HG03196 (cell line): ENCODE measurements around the gene MN1.

Experiments used
- ATAC-seq: cut with Tn5 transposase; IDR thresholded peaks from one replicate; pipeline ENCODE4 v1.9.1; 2021; ENCODE audit not compliant: unreplicated experiment

The MN1 gene

DNA sequence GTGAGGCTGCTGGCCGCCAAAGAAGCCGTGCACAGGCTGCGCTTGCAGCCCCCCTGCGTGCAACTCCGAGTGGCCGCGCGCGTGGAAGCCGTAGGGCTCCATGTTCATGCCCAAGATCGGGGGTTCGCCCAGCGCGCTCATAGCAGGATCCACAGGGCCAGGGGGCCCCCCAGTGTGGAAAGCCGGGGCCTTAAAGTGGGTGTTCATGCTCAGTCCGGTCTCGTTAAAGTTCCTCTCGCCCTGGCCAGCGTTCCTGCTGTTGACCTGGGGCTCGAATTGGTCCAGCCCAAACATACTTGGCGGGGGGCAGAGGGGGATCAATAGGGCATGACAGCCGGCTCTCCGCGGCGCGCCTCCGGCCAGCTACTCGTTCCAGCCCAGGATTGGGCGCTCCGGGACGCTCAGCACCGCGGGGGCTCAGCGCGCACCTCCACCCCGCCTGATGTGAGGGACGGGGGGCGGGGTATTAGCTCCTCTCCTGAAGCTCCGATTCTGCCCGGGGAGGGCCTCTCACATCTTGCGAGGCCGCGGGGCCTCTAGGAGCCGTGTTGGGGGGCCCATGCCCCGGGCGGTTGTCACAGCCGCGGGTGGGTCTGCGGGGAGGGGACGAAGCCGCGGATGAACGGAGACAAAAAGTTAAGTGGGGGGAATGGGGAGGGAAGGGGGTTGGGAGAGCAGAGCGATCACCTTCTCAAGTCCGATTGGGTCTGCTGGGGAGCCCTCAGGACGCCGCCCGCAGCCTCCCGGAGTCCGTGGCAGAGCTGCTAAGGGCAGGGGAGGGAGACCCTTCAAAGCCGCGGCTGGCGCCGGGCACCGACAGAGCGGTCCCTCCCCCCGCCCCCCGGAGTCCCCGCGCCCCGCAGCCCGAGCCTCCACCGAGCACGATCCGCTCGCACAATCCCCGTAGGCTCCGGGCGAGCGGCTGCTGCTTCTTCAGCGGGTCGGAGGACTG is 1.0 kb downstream of the MN1 start:
- ATAC-seq: no peak

DNA sequence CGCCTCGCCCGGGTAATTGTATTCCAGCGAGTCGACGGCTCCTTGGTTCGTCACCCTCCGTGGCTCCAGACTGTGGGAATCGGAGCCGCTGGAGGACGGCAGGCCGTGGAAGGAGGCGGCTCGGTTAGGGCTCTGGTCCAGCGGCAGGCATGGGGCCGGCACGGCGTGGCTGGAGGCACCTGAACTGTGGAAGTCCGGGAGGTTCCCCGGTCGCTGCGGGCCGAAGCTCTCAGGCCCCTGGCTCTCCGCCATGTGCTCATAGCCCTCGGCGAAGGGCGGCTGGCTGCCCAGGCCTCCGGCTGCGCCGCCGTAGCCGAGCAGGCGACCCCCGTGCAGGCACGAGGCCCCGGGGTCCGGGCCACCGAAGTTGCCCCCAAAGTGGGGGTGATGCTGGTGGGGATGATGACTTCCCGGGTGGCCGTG is 1.7 kb downstream of the MN1 start:
- ATAC-seq: no peak

DNA sequence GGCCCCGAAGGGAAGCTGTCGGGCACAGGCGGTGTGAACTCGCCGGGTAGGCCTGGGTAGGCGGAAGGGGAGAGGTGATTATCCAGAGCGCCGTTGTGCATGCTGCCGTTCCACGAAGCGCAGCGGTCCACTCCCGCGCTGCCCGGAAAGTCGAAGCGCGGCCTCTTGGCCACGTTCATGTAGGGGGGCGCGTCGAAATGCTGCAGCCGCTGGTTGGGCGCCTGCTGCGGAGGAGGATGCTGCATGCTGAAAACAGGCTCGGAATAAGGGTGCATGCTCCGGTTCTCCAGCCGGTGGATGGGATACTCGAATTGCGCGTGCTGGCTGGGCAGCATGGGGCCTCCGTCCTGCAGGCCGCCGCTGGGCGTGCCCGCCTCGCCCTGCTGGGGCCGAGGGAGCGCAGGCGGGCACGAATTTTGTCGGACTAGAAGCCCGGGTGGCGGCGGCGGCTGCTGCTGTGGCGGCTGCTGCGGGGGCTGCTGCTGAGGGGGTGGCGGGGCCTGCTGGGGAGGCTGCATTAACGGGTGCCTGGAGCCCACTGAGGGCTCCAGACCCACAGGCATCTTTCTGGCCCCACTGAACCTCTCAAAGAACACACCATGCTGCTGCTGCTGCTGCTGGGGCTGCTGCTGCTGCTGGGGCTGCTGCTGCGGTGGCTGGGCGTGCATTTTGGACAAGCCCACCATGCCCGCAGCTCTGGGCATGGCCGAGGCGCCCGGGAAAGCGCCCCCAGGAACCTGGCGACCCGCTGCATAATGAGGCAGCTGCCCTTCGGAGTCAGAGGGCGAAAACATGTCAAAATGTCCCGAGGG is 2.3 kb downstream of the MN1 start:
- no peak for ATAC-seq

DNA sequence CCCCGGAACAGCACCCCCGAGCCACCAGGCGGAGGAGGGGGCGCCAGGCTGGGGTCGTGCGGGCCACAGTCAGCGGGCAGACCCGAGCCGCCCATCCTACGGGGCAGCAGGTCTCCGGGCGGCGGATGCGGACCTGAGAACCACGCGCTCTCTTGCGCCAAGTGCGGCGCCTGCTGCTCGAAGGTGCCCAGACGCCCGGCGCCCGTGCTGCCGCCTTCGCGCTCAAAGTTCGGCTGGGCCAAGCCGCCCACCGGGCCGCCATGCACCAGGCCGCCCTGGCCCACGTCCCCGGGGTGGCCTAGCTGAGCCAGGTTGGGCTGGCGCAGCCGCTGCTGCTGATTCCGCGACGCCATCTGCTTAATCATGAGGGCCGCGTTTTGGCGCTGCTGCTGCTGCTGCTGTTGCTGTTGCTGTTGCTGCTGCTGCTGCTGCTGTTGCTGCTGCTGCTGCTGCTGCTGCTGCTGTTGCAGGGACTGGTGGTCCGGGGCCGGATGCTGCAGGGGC is 3.0 kb downstream of the MN1 start:
- ATAC-seq: no peak

DNA sequence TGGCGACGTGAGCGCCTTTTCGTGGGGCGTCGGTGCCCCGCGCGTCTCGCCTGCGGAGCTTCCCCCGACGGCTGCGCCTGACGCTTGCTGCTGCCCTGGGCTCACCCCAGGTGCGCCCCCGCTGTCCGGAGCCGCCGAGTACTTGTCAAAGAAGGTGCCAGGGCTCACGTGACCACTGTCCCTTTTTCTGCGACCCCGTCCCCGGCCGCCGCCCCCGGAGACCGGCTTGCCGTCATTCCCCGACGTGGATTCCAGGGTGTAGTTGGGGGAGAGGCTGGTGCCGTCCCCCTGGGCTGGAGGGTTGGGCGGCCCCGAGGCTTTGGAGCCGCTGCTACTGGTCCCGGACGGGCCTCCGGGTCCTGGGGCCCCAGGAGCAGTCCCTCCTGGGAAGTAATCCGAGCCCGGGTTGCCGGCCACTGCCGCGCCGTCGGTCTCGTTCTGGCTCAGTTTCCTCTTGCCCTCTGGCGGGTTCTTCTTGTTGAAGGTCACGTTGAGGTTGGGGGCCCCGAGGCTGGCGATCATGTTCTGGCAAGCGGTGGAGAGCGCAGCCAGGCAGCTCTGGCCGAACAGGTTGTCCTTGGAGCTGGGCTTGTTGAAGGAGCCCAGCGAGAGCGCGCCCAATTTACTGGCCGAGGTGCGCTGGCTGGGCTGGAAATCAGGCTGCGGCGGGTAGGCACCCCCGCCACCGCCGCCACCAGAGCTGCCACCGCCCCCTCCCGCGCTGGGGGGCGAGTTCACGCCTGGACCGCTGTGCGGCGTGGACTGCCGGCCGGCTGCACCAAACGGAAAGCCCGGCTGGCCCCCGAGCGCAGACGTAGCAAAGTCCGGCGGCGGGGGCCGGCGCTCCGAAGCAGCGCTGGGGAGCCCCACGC is 3.8 kb downstream of the MN1 start:
- ATAC-seq: no peak

DNA sequence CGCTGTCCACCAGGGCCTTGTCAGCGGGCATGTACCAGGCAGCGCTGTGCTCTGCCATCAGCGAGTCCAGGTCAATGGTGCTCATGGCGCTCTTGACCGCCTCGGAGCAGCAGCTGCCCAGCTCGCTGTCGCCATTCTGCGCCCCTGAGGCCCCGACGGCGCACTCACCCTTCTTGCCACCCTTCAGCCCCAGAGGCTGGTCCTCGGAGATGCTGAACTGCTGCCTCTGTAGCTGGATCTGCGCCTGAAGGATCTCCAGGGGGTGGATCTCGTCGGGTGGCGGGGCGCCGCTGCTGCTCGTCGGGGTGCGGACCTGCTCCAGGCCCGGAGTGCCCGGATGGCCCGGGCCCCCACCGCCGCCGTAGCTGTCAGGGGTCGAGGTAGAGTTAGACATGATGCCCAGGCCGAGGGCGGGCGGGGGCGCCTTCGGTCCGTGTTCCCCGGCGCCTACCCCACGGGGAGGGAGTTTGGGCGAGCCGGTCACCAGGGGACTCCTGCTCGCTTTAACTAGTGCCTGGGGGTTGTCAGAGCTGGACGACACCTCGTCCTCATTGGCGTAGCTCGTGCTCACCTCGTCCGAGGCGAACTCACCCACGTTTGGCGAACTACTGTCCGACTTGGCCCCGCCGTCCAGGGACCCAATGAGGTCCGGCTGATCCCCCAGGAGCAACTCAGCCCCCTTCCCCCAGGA is 4.6 kb downstream of the MN1 start:
- ATAC-seq: no peak

DNA sequence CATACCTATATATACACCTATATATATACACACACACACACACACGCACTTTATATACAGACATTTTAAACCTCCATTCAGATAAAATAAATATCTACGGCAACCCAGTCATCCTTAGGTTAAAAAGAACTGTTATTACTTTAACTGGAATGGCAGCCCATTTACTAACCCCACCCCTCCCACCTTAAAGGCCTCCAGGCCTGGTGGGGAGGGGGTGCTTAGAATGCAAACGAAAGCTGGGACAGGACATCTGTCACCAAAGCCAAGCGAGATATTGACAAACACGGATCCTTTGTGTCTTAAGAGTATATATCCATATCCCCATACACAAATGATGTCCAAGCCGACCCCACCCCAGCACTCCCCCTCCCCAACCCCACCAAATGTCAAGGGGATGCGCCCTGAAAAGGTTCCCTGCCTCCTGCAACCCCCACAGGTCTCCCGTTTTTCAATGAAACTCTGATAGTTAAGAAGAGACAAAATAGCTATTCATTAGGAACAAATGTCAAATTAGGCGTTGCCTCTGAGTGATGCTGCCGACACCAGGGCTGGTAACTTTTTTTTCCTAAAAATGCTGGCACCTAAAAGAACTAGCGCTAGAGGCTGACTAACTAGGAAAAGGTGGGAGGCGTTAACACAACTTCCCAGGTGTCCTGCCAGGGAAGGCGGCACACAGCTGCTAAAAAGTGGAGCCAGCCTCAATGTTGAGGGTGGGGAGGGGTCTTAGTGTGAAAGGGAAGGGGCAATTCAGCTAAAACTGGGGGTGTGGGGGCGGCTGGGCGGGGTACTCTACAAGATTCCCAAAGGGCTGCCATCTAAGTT is 5.6 kb downstream of the MN1 start:
- no peak for ATAC-seq

DNA sequence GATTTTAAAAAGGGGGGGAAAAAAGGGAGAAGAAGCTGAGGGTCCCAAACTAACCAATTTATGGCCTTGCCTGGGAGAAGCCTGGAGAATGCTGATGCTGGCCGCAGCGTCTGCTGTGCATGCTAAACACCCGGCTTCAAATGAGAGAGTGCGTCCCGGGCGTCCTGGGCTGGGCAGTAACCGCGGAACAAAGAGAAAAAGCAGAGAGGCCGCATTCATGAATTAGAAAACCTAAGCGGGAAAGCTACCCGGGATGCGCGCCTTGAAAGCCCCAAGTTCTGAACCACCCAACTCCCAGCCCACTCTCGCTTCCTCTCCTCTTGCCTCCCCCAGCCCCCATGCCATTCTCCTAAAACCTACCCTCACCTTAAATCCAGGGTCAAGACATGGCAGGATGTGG is 6.5 kb downstream of the MN1 start:
- ATAC-seq: no peak

DNA sequence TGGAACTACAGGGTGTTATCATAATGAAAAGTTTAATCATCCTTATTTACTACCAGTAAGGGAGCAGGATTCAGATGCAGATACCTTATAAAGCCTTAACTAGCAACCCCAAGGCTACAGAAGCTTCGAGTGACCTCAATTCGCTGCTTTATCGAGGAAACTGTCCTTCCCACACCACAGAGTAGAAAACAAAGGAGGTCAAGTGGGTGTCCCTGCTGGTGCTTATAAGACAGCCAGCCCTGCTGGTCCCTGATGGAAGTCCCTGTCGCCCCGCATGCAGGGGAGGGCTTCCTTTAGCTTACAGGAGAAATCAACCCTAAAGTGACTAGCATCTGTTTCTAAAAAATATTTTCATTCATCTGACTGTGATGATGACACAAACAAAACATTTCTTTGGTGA is 7.3 kb downstream of the MN1 start:
- no peak for ATAC-seq

DNA sequence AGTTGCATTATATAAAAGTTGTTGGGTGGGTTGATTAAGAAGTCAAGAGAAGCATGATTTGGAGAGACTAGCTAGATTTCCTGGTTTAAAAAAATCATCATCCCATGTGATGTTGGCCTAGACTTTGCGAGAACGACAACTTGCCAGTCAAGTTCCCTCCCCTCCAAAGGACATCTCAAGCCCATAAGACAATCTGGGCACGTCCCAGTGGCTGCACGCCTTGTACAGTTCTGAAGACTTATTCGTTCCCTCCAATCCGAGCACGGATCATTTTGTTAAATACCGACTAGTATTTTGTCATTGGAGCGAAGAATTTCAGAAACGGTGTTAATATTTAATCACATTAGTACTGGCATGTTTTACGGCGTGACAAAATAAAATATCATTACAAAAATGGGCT is 8.0 kb downstream of the MN1 start:
- no peak for ATAC-seq

DNA sequence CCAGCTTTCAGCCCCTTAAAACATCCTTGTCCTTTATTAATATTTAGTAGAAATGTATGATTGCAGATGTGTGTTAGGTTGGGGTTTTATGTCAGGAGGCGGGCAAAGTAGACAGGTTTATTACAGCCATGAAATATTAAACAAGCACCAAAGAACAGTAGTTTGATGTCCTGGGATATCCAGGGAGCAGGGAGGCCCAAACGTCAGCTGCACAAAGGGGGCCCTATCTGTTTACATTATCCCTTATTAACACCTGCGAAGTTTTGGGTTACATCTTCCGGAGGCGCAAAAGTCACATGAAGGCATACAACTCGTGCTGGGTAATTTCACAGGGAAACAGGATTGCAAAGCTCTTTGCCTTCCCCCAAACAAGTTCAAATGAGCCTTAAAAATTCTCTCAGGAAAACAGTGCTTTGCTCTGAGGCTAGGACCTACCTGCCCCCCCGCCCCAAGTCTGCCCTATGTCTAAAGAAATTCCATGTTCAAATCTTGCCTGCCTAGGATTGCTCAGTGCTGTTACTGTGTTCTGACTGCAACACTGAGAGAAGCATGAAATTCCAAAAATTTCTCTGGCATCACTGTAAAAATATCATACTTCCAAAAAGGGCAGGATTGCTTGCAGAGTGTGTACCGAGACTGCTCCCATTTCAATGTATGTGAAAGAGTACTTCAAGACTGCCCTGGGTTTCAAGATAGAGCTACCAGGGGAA is 8.9 kb downstream of the MN1 start:
- no peak for ATAC-seq

DNA sequence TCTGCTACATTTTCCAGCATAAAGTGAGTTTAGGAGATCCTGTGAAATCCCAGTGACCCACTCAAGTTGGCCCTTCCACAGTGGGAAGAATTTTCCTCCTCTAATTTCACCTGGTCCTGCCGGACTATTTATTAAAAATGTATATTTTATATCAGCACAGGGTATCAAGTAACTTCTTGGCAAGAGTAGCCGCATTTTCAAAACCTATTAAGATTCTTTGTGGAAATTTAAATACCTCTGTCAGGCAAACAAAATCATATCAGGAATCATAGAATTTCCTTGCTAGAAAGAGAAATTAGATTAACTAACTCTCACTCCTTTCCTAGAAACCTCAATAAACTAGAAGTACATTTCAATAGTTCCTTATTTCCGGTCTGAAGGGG is 9.7 kb downstream of the MN1 start:
- ATAC-seq: no peak

DNA sequence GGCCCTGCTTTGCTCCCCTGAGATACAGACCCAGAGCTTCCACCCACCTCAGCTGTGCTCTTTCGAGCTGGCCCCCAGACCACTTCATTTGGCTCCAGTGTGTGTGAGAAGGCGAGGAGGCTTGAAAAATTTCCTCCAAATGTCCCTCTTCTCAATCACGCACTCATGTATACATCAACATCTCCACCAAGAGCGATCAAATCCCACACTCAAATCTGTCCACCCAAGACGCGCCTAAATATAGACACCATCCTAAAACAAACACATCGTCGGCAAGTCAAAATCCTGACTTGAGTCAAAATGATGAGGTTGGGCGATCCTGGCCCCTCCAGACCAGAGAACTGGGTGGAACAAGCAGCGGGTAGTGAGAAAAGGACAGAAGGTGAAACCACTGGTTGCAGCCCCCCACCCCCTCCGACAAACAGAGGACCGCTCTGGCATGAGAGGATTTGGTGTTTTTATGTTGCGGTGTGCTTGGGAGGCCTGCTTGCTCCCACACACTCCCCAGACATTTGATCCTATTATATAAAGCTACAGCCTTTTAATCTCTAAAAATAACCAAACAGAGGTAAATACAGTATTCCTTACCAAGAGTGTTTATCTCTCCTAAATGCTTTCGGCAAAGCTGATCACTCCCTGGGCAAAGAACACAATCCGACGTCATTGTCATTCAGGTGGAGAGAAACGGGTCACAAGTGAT is 10.2 kb downstream of the MN1 start:
- ATAC-seq: no peak

DNA sequence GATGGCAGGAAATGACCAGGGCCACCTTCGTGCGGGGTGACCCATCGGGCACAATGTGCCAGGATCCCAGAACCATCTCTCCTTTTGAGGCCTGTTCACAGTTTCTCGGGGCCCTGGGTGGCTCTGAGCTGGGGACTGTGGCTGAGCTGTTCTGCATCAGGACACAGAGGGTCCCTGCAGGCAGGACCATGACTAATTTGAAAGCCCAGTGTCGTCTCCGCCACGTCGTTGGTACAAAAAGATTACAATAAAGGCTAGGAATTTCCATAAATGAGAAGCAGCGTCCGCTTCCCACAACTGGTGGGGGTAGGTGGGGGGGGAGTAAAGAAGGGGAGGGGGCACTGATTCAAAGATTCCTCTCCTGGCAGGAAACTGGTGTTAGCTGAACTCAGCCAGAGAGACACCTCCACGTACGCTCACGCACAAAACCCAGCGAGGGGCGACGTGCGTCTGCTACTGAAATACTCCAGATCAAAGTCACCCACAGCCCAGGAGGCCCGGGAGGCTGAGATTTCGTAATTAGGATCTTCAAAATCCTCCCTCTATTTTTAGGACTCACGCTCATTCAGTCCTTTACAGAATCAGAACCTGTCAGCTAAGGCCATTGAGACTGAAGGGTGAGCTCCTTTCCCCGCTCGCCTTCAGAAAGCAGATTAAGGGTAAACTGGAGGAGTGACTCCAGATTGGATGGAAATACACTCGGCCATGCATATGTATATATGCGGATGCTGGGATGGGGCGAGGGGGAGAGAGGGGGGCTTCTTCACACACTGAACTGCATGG is 11.0 kb downstream of the MN1 start:
- no peak for ATAC-seq

DNA sequence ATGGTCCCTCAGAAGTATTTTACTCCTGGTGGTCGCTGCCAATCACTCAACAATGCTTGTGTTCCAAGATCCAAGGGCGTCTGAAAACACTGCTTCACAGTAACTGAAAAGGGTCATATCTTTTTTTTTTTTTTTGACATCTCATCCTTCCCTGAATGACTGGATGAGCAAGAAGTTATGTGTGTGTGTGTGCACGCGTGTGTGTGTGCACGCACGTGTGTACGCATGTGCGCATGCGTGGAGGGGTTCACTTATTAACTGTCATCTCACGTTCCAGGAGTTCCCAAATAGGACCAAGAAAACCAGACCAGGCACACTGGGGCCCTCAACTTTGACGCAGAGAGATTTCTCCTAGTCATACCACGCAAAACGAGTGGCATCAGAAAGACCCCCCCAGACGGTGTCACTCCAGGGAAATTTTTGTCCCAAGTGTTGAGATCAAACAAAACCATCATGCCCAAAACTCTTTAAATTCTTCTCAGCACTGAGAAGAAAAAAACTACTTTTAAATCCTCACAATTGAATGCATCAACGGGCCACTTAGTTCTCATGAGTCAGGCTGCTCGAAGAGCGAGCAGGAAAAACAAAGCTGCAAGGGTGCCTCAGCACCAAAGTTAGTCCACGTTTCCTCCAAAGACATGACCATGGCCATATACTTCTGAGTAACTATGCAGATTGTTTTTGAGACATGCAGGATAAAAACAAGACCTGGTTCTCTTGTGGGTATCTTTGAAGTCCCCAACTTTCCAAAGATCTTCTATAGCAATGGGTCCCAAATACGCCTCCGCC is 12.9 kb downstream of the MN1 start:
- no peak for ATAC-seq

DNA sequence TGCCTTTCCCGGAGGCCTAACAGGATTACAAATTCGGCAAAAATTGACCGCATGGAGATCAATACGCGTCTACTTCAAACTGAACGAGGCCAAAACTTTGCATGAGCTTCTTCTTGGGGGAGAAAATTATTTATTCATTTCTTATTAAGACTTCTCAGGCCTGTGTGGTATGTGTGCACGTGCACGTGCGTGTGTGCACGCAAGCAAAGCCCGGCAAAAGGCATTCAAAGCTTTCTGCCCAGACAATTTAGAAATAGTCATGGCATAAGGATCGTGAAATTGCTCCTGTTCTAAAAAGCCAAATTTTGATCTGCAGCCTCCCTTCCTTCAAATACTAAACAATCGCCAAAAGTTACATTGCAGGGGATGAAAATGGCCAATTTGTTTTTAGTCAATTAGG is 14.6 kb downstream of the MN1 start:
- ATAC-seq: no peak
